HG02943 (cell line): ENCODE data around the gene XPO1.
"Not testable (repeated sequence)": the region's sequence is repeated elsewhere in the genome, so short reads cannot be mapped to it uniquely, and the experiment has no call there.

Experiments
- ATAC-seq: cut with Tn5 transposase; IDR thresholded peaks from one replicate; pipeline ENCODE4 v1.9.1; 2021; ENCODE audit warnings: mild to moderate bottlenecking, low read depth, moderate library complexity; ENCODE audit not compliant: unreplicated experiment

The XPO1 gene

GRCh38 chr2:61536180-61536571, 2.0 kb downstream of the XPO1 start:
- no peak for ATAC-seq

GRCh38 chr2:61535449-61535848, 2.7 kb downstream of the XPO1 start:
- no peak for ATAC-seq

GRCh38 chr2:61534926-61535325, 3.2 kb downstream of the XPO1 start:
- ATAC-seq = no peak

- ATAC-seq = no peak
Measured at GRCh38 chr2:61530749-61531148, 7.4 kb downstream of the XPO1 start.

GRCh38 chr2:61529944-61530735, 8.0 kb downstream of the XPO1 start:
- no peak for ATAC-seq

- ATAC-seq = no peak
Measured at GRCh38 chr2:61520261-61520660, 17.9 kb downstream of the XPO1 start.

GRCh38 chr2:61512768-61513398, 25.3 kb downstream of the XPO1 start:
- ATAC-seq = no peak

GRCh38 chr2:61510674-61511671, 27.2 kb downstream of the XPO1 start:
- ATAC-seq = no peak

GRCh38 chr2:61504949-61505348, 33.2 kb downstream of the XPO1 start:
- ATAC-seq = no peak

GRCh38 chr2:61499060-61499459, 39.1 kb downstream of the XPO1 start:
- no peak for ATAC-seq

GRCh38 chr2:61493523-61493942, 44.6 kb downstream of the XPO1 start:
- no peak for ATAC-seq

GRCh38 chr2:61492476-61492875, 45.7 kb downstream of the XPO1 start:
- ATAC-seq = no peak

GRCh38 chr2:61485281-61485680, 52.9 kb downstream of the XPO1 start:
- no peak for ATAC-seq

- no peak for ATAC-seq
Measured at GRCh38 chr2:61478086-61478485, 60.1 kb downstream of the XPO1 start.

- not testable (repeated sequence) for ATAC-seq
Measured at GRCh38 chr2:61476929-61477589, 61.1 kb downstream of the XPO1 start.

GRCh38 chr2:61471905-61472805, 66.0 kb downstream of the XPO1 start:
- no peak for ATAC-seq

GRCh38 chr2:61470965-61471904, 66.9 kb downstream of the XPO1 start, which contains the start of gene USP34:
Gene USP34 (minus strand): TSS chr2:61471087. CDS start chr2:61470692, 395 bp downstream.
- peak; percentile 72 for ATAC-seq
